IMR-90 (cell line): ENCODE results near the gene MARCO. TPM values are rescaled to one million over a fixed set of nuclear protein-coding genes. Genes with fewer than 3 reads are reported as not detected.

Experiments
- ATAC-seq: fragments of 200-7000 bp; cut with Tn5 transposase; 2 replicates; pipeline ENCODE4 v1.9.1; 2020; ENCODE audit warnings: low read depth, mild to moderate bottlenecking, moderate library complexity
- BruUV-seq: library from RNA; stranded (reverse); fragments of 400-500 nt; replicated peaks from 2 replicates; lab custom pipeline; 2021; lab: Mats Ljungman, UMichigan
- CTCF ChIA-PET: fragments of 300-600 bp; formaldehyde crosslinking; extraction: SDS; loops from one replicate; lab custom pipeline; 2021; ENCODE audit warnings: antibody characterized with exemption; lab: Yijun Ruan, JAX
- POLR2A ChIA-PET: fragments of 300-600 bp; sonication (Branson Sonifier 250); formaldehyde crosslinking; loops from one replicate; lab custom pipeline; 2022; ENCODE audit warnings: antibody characterized with exemption; ENCODE audit not compliant: unreplicated experiment; lab: Charles Lee
- DNase-seq: peaks from one replicate; pipeline ENCODE4 v3.0.0; 2013
- H2AFZ ChIP-seq: replicated peaks from 2 replicates; pipeline ENCODE3; 2013; ENCODE audit warnings: low read length, mild to moderate bottlenecking; ENCODE audit not compliant: poor library complexity
- H2AK5ac ChIP-seq: 2 replicates; pipeline ENCODE4 v1.6.1; 2013; ENCODE audit warnings: low read depth, low read length, inconsistent platforms
- H2AK9ac ChIP-seq: replicated peaks from 2 replicates; pipeline ENCODE3; 2013; ENCODE audit warnings: mild to moderate bottlenecking, low read depth, low read length, moderate library complexity; ENCODE audit not compliant: poor library complexity
- H2BK120ac ChIP-seq: 2 replicates; pipeline ENCODE4 v1.6.1; 2013; ENCODE audit warnings: low read depth, low read length, inconsistent platforms
- H2BK15ac ChIP-seq: 3 replicates; pipeline ENCODE4 v1.6.1; 2013; ENCODE audit warnings: low read depth, low read length, inconsistent platforms
- H2BK20ac ChIP-seq: 2 replicates; pipeline ENCODE4 v1.6.1; 2013; ENCODE audit warnings: low read depth, mild to moderate bottlenecking, inconsistent platforms, low read length, moderate library complexity
- H2BK5ac ChIP-seq: 2 replicates; pipeline ENCODE4 v1.6.1; 2013; ENCODE audit warnings: mild to moderate bottlenecking, low read depth, low read length, inconsistent platforms; ENCODE audit not compliant: poor library complexity, severe bottlenecking
- H3K14ac ChIP-seq: replicated peaks from 2 replicates; pipeline ENCODE4 v1.6.1; 2013; ENCODE audit warnings: low read depth, low read length, inconsistent platforms
- H3K18ac ChIP-seq: 2 replicates; pipeline ENCODE4 v1.6.1; 2013; ENCODE audit warnings: low read depth, low read length, control low read depth
- H3K23ac ChIP-seq: 2 replicates; pipeline ENCODE4 v1.6.1; 2013; ENCODE audit warnings: low read depth, low read length, inconsistent platforms
- H3K27ac ChIP-seq: 2 replicates; pipeline ENCODE4 v1.5.1; 2013; ENCODE audit warnings: mild to moderate bottlenecking, control low read depth, low read length; ENCODE audit not compliant: insufficient read depth
- H3K27me3 ChIP-seq: 2 replicates; pipeline ENCODE4 v1.6.1; 2013; ENCODE audit warnings: low read length; ENCODE audit not compliant: control insufficient read depth, insufficient read depth
- H3K36me3 ChIP-seq: 2 replicates; pipeline ENCODE4 v1.6.1; 2013; ENCODE audit warnings: low read length, mixed read lengths; ENCODE audit not compliant: control insufficient read depth, insufficient read depth
- H3K4ac ChIP-seq: 2 replicates; pipeline ENCODE4 v1.6.1; 2013; ENCODE audit warnings: low read depth, low read length, inconsistent platforms
- H3K4me1 ChIP-seq: 2 replicates; pipeline ENCODE4 v1.6.1; 2013; ENCODE audit warnings: low read length, mixed read lengths; ENCODE audit not compliant: control insufficient read depth, insufficient read depth
- H3K4me2 ChIP-seq: 2 replicates; pipeline ENCODE4 v1.6.1; 2013; ENCODE audit warnings: low read depth, mild to moderate bottlenecking, control low read depth, low read length, moderate library complexity
- H3K4me3 ChIP-seq: 2 replicates; pipeline ENCODE4 v1.5.1; 2013; ENCODE audit warnings: low read depth, mild to moderate bottlenecking, control low read depth, low read length, moderate library complexity; ENCODE audit not compliant: insufficient read depth
- H3K56ac ChIP-seq: 2 replicates; pipeline ENCODE4 v1.6.1; 2013; ENCODE audit warnings: low read length, inconsistent platforms; ENCODE audit not compliant: insufficient read depth; ENCODE audit errors: extremely low read depth
- H3K79me1 ChIP-seq, 2 experiments: 2 replicates each; pipeline ENCODE4 v1.6.1; 2013; ENCODE audit warnings: low read length in 2 of 2, inconsistent platforms in 1 of 2, low read depth in 1 of 2
- H3K9ac ChIP-seq: 2 replicates; pipeline ENCODE4 v1.6.1; 2013; ENCODE audit warnings: low read depth, low read length, control low read depth
- H3K9me1 ChIP-seq: 2 replicates; pipeline ENCODE4 v1.6.1; 2013; ENCODE audit warnings: low read length, inconsistent platforms; ENCODE audit not compliant: insufficient read depth
- H3K9me3 ChIP-seq: 2 replicates; pipeline ENCODE4 v1.6.1; 2013; ENCODE audit warnings: low read length; ENCODE audit not compliant: control insufficient read depth, insufficient read depth
- H4K20me1 ChIP-seq: 2 replicates; pipeline ENCODE4 v1.6.1; 2013; ENCODE audit warnings: low read length, inconsistent platforms; ENCODE audit not compliant: insufficient read depth
- H4K5ac ChIP-seq: 2 replicates; pipeline ENCODE4 v1.6.1; 2013; ENCODE audit warnings: mild to moderate bottlenecking, low read depth, low read length, control low read depth
- H4K8ac ChIP-seq, 2 experiments: 2 replicates each; pipeline ENCODE4 v1.6.1; 2013; ENCODE audit warnings: low read depth in 2 of 2, low read length in 2 of 2, control low read depth in 1 of 2, inconsistent platforms in 1 of 2
- H4K91ac ChIP-seq: 2 replicates; pipeline ENCODE4 v1.6.1; 2013; ENCODE audit warnings: low read depth, low read length, inconsistent platforms; ENCODE audit not compliant: insufficient read depth
- BHLHE40 ChIP-seq: fragments of 150-350 bp; IDR thresholded peaks from 2 replicates; pipeline ENCODE4 v1.6.1; 2016; ENCODE audit warnings: mild to moderate bottlenecking, low read depth, low read length
- CEBPB ChIP-seq: IDR thresholded peaks from 2 replicates; pipeline ENCODE4 v1.6.1; 2012; ENCODE audit warnings: low read depth, low read length, improper control_type of control experiment
- CHD1 ChIP-seq: IDR thresholded peaks from 2 replicates; pipeline ENCODE4 v1.6.1; 2012; ENCODE audit warnings: low read depth, low read length, improper control_type of control experiment
- FOS ChIP-seq: fragments of 150-350 bp; IDR thresholded peaks from 2 replicates; pipeline ENCODE4 v1.6.1; 2016; ENCODE audit warnings: low read depth, low read length
- MAFK ChIP-seq: IDR thresholded peaks from 2 replicates; pipeline ENCODE4 v1.6.1; 2012; ENCODE audit warnings: low read depth, low read length, improper control_type of control experiment
- MXI1 ChIP-seq: IDR thresholded peaks from 2 replicates; pipeline ENCODE4 v1.6.1; 2012; ENCODE audit warnings: low read depth, mild to moderate bottlenecking, low read length, moderate library complexity, borderline replicate concordance
- NFE2L2 ChIP-seq: fragments of 150-350 bp; IDR thresholded peaks from 2 replicates; pipeline ENCODE4 v1.6.1; 2016; ENCODE audit warnings: low read depth, mild to moderate bottlenecking, low read length
- RAD21 ChIP-seq: IDR thresholded peaks from 2 replicates; pipeline ENCODE4 v1.6.1; 2012; ENCODE audit warnings: low read length, improper control_type of control experiment
- RCOR1 ChIP-seq: IDR thresholded peaks from 2 replicates; pipeline ENCODE4 v1.6.1; 2012; ENCODE audit warnings: mild to moderate bottlenecking, low read length, improper control_type of control experiment; ENCODE audit not compliant: insufficient replicate concordance
- WGBS, 2 experiments: methylation state at CpG; one replicate each; pipeline versions ENCODE4 v1.1.5 to v1.1.7; 2013; ENCODE audit warnings: missing lambda C conversion rate in 2 of 2; ENCODE audit not compliant: insufficient read length in 1 of 2; ENCODE audit errors: extremely low coverage in 2 of 2; 5-methylcytosine and 5-hydroxymethylcytosine counted together
- dilution Hi-C: fragments of 300-500 bp; cut with HindIII; formaldehyde crosslinking; loops from one replicate; pipeline ENCODE4 v1.14.3; 2018; ENCODE audit warnings: low sequenced_read_pairs; ENCODE audit not compliant: unreplicated experiment
- in situ Hi-C: fragments of 300-500 bp; cut with MboI; formaldehyde crosslinking; loops from 3 replicates; pipeline ENCODE4 v1.14.3; 2019; ENCODE audit warnings: low sequenced_read_pairs, inconsistent platforms, mixed read lengths
- intact Hi-C: fragments of 100-400 bp; cut with micrococcal nuclease; formaldehyde crosslinking; loops from 2 replicates; pipeline ENCODE4 v1.10.0; 2022
- polyA plus RNA-seq, 3 experiments: library from polyadenylated mRNA; depleted of rRNA; stranded (reverse); fragments of >200 nt; gene quantifications; 2 replicates each; pipeline ENCODE4 v1.2.3, GENCODE V29; 2012; ENCODE audit warnings: low replicate concordance in 1 of 3
- total RNA-seq: library from RNA; depleted of rRNA; stranded (reverse); fragments of >200 nt; gene quantifications from 2 replicates; pipeline ENCODE4 v1.2.3, GENCODE V29; 2012
- TF ChIP-seq, protein P1 (sequence below): conservative IDR thresholded peaks from 2 replicates; pipeline ENCODE4 v1.5.1; 2012; ENCODE audit warnings: mild to moderate bottlenecking, low read depth, low read length, improper control_type of control experiment
- TF ChIP-seq, protein P2 (sequence below): fragments of 150-350 bp; IDR thresholded peaks from 2 replicates; pipeline ENCODE4 v1.6.1; 2017; ENCODE audit warnings: mild to moderate bottlenecking, antibody characterized with exemption, low read length, low read depth

The MARCO gene
- total and polyA plus RNA-seq, 2 of the 4 experiments (the other 2 are of a cell fraction), result not detected

GRCh38 chr2:119025762-119026351, 83.9 kb downstream of the MARCO start:
- ChIA-PET CTCF (interaction anchor here (1.4 kb wide), 1 partner anchor 265 kb away, joined by 3 read pairs; no protein-coding TSS in a partner anchor), POLR2A (no interaction called here)
- Histone ChIP-seq H4K5ac (no peak overlapping the region), H4K8ac (no peak overlapping the region), H3K4me1 (no peaks in the 10 kb centered on the region), H4K20me1 (no peaks in the 10 kb centered on the region), H2BK120ac (no peak overlapping the region), H3K9ac (no peak overlapping the region), H3K9me3 (no peaks in the 10 kb centered on the region), H3K14ac (no peak overlapping the region), H3K18ac (no peak overlapping the region), H4K91ac (no peak overlapping the region), H3K23ac (no peak overlapping the region), H3K79me1 (no peaks in the 10 kb centered on the region), H3K56ac (no peak overlapping the region), H2AK5ac (no peak overlapping the region), H3K36me3 (no peaks in the 10 kb centered on the region), H3K27me3 (no peaks in the 10 kb centered on the region), H3K9me1 (no peaks in the 10 kb centered on the region; the same call in 1 of the 2 replicates), H2AFZ (no peak overlapping the region), H3K4me2 (no peak overlapping the region), H3K4ac (no peak overlapping the region), H2BK5ac (no peak overlapping the region), H2BK20ac (no peak overlapping the region), H2BK15ac (no peak overlapping the region), H2AK9ac (no peak overlapping the region), H3K4me3 (no peak overlapping the region), H3K27ac (no peak overlapping the region)
- intact Hi-C loops (no loop called here), dilution Hi-C loops (no loop called here), in situ Hi-C loops (loop anchor here (10.0 kb wide), 1 partner anchor 259 kb away; no protein-coding TSS in a partner anchor)
- TF ChIP-seq NFE2L2 (no peak), FOS (no peak), CEBPB (no peak), RAD21 (no peak), MAFK (no peak), RCOR1 (no peak), BHLHE40 (no peak), MXI1 (no peak), CHD1 (no peak)
- TF ChIP-seq, protein P1, sequence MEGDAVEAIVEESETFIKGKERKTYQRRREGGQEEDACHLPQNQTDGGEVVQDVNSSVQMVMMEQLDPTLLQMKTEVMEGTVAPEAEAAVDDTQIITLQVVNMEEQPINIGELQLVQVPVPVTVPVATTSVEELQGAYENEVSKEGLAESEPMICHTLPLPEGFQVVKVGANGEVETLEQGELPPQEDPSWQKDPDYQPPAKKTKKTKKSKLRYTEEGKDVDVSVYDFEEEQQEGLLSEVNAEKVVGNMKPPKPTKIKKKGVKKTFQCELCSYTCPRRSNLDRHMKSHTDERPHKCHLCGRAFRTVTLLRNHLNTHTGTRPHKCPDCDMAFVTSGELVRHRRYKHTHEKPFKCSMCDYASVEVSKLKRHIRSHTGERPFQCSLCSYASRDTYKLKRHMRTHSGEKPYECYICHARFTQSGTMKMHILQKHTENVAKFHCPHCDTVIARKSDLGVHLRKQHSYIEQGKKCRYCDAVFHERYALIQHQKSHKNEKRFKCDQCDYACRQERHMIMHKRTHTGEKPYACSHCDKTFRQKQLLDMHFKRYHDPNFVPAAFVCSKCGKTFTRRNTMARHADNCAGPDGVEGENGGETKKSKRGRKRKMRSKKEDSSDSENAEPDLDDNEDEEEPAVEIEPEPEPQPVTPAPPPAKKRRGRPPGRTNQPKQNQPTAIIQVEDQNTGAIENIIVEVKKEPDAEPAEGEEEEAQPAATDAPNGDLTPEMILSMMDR, result no peak
- TF ChIP-seq, protein P2, sequence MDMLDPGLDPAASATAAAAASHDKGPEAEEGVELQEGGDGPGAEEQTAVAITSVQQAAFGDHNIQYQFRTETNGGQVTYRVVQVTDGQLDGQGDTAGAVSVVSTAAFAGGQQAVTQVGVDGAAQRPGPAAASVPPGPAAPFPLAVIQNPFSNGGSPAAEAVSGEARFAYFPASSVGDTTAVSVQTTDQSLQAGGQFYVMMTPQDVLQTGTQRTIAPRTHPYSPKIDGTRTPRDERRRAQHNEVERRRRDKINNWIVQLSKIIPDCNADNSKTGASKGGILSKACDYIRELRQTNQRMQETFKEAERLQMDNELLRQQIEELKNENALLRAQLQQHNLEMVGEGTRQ, result no peak
- no TSS peak for BruUV-seq
- 48% methylated on average over 4 of the region's 18 CpGs; no CpG with 5 or more reads in 1 of the 2 experiments for WGBS, 2 experiments
- DNase-seq (no peak), ATAC-seq (no peak)
